ENCODE data around the gene PEX6.

DNA sequence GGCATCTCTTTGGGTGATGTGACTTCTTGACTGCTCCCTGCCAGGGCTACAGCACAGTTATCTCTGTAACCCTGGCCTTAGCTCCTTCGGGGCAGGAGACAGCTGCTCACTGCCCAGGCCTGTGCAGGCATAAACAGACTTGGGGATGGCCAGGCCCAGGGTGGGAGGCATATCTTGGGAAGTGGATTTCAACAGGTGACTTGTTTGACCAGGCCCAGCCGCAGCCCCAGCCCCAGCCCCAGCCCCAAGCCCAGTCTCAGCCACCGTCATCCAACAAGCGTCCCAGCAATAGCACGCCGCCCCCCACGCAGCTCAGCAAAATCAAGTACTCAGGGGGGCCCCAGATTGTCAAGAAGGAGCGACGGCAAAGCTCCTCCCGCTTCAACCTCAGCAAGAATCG, 27.3 kb upstream of the PEX6 start:
- TF ChIP-seq CTCF (IDR thresholded peaks at IDR 0.05 in 8 of 11, conservative IDR thresholded peaks at IDR 0.05 in 3 of 11): no peak
- TF ChIP-seq POLR2AphosphoS5 (IDR thresholded peaks at IDR 0.05): no peak
- no peak for TF ChIP-seq POLR2A (IDR thresholded peaks at IDR 0.05)
